Glomerular visceral epithelial cell (primary cell): Measurements from ENCODE around the gene DAG1.

Experiments used
- DNase-seq: peaks from one replicate; pipeline ENCODE4 v3.0.0-alpha.2; 2016; ENCODE audit errors: extremely low spot score

Gene DAG1

DNA sequence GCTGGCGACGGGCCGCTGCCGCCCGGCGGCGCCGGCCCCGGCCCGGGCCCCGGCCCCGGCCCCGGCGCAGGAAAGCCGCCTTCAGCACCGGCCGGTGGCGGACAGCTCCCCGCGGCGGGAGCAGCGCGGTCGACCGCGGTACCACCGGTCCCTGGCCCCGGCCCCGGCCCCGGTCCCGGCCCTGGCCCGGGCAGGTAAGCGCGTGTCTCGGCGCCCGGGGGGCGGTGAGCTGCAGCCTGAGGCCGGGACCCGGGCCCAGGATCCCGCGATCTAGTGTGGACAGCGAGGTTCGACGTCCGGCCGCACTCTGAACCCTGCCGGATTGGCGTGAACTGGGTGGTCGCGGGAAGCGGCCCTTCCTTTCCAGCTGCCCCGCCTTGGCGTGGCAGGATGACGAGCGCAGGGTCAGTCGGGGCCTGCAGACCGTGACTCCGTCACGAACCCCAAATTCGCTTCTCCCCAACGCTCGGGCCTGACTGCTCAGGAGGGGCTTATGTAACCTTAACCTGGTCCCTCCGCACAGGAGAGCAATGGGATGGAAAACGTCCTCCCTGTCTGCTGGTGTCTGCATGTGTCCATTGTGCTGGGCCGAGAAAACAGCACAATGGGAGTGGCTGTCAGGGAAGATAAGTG is 84.7 kb downstream of the DAG1 start:
- DNase-seq: no peak

GRCh38 chr3:49556500-49557275 is 86.6 kb downstream of the DAG1 start:
- DNase-seq: no peak

- no peak for DNase-seq
Measured at GRCh38 chr3:49563040-49563578, 93.0 kb downstream of the DAG1 start.

- no peak for DNase-seq
Measured at GRCh38 chr3:49563766-49564165, 93.7 kb downstream of the DAG1 start.

- DNase-seq: no peak
Measured at GRCh38 chr3:49566312-49566711, 96.2 kb downstream of the DAG1 start.

DNA sequence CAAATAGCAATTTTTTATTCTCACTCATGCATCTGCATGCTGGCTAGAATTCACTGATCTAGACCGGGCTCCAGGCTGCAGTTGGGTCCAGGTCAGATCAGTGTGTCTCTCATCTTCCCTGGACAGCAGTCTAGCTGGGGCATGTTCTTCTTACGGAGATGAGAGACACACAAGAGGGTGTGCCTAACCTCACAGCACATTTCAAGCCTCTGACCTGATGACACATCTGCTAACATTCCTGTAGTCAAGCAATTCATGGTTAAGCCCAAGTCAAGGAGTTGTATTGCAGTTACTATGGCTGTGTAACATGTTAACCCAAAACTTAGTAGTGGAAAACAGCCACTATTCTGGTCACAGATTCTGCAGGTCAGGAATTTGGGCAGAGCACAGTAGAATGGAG is 97.3 kb downstream of the DAG1 start:
- no peak for DNase-seq

GRCh38 chr3:49568965-49569364 is 98.9 kb downstream of the DAG1 start:
- no peak for DNase-seq

DNA sequence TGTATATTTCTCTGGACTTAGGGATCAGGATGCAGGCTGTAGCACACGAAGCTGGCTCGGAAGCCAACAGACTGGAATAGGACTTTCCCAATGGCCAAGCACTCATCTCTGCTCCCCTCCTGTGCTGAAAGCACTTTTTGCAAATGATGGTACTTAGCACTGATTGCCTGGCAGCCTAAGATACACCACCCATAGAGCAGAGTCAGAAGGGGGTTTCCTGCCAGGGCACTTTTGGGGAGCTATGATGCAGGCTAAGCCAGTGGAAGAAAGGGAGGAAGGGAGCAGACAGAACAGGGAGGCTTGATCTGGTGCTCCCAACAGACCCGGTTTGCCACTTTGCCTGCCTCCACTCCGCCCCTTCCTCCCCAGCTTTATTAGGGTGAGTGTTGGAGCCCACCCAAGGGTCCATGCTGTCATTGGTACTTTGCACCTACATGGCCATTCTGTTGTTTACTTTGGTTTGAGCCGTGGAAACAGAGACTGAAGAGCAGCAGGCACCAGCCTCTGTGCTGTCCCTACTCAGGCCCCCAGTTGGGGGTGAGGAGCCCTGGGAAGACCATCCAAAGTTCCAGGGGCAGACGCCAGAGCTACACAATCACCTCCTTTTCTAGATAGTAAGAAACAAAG is 100.1 kb downstream of the DAG1 start:
- DNase-seq: no peak

- DNase-seq: no peak
Measured at GRCh38 chr3:49582177-49582576, 112.1 kb downstream of the DAG1 start.
